Measurements from ENCODE around the gene GZMB.

DNA sequence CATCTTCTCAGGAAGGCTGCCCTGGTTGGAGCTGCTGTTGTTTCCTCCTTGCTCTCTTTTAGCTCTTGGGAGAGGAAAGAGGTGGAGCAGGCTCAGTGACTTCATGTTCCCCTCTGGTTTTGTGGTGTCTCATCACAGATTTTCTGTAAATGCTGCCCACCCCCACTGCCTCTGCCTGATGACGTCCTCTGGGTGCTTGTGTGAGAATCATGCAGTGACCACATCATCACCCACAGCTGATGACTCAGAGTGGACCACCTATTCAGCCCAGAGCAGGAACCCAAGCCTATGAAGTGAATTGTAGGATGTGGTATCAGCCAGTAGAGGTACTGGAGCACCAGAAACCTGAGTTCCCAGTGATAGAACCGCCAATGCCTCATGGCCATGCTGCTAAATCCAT lies at the start of gene GZMB:
- TF ChIP-seq, protein P1, sequence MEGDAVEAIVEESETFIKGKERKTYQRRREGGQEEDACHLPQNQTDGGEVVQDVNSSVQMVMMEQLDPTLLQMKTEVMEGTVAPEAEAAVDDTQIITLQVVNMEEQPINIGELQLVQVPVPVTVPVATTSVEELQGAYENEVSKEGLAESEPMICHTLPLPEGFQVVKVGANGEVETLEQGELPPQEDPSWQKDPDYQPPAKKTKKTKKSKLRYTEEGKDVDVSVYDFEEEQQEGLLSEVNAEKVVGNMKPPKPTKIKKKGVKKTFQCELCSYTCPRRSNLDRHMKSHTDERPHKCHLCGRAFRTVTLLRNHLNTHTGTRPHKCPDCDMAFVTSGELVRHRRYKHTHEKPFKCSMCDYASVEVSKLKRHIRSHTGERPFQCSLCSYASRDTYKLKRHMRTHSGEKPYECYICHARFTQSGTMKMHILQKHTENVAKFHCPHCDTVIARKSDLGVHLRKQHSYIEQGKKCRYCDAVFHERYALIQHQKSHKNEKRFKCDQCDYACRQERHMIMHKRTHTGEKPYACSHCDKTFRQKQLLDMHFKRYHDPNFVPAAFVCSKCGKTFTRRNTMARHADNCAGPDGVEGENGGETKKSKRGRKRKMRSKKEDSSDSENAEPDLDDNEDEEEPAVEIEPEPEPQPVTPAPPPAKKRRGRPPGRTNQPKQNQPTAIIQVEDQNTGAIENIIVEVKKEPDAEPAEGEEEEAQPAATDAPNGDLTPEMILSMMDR (conservative IDR thresholded peaks at IDR 0.05; ENCODE audit: low read length): peak; percentile 31; the same call in 1 of the 2 replicates
- no peak for TF ChIP-seq EZH2phosphoT487 (IDR thresholded peaks at IDR 0.05; ENCODE audit: borderline replicate concordance)
